GM10266 (cell line): ENCODE measurements around the gene TEF.

Experiments
- DNase-seq: peaks from one replicate; pipeline ENCODE4 v3.0.0; 2012; ENCODE audit errors: extremely low spot score
- CTCF ChIP-seq: IDR thresholded peaks from 2 replicates; pipeline ENCODE4 v1.5.1; 2012; ENCODE audit warnings: mild to moderate bottlenecking, low read depth; ENCODE audit not compliant: control insufficient read depth, insufficient read depth; ENCODE audit errors: missing control alignments

The TEF gene

GRCh38 chr22:41367039-41367679 is 14.6 kb upstream of the TEF start:
- no peak for TF ChIP-seq CTCF
- DNase-seq, result no peak

GRCh38 chr22:41367680-41368542 is 13.8 kb upstream of the TEF start:
- no peak for DNase-seq
- no peak for TF ChIP-seq CTCF

- no peak for DNase-seq
- TF ChIP-seq CTCF, result no peak
Observed at GRCh38 chr22:41368543-41369423, 13.0 kb upstream of the TEF start.

- DNase-seq, result no peak
- TF ChIP-seq CTCF, result no peak
Observed at GRCh38 chr22:41369424-41369745, 12.4 kb upstream of the TEF start.

GRCh38 chr22:41369837-41370236 is 11.9 kb upstream of the TEF start:
- DNase-seq, result no peak
- TF ChIP-seq CTCF, result no peak

- TF ChIP-seq CTCF, result no peak
- no peak for DNase-seq
Observed at GRCh38 chr22:41377846-41378245, 3.9 kb upstream of the TEF start.
